H1 (cell line): ENCODE data around the gene CSF3.

Experiments
- ATF3 ChIP-seq: IDR thresholded peaks from 2 replicates; pipeline ENCODE4 v1.6.1; 2011; ENCODE audit warnings: low read depth, mild to moderate bottlenecking, low read length; ENCODE audit not compliant: insufficient read depth
- CTCF ChIP-seq, 3 experiments: IDR thresholded peaks; 1 replicate in 2 of 3; 2 replicates in 1 of 3; pipeline versions ENCODE4 v1.5.1 to v1.6.1; 2011; ENCODE audit warnings: low read length in 3 of 3, mild to moderate bottlenecking in 3 of 3, inconsistent platforms in 2 of 3, low read depth in 1 of 3, moderate library complexity in 1 of 3; ENCODE audit not compliant: insufficient read depth in 1 of 3; ENCODE audit errors: control extremely low read depth in 1 of 3
- POLR2A ChIP-seq, 2 experiments: IDR thresholded peaks; 1 replicate in 1 of 2; 2 replicates in 1 of 2; pipeline ENCODE4 v1.6.1; 2011; ENCODE audit warnings: low read depth in 2 of 2, low read length in 2 of 2, mild to moderate bottlenecking in 2 of 2; ENCODE audit errors: control extremely low read depth in 1 of 2
- RXRA ChIP-seq: IDR thresholded peaks from 2 replicates; pipeline ENCODE4 v1.6.1; 2011; ENCODE audit warnings: low read depth, mild to moderate bottlenecking, low read length, moderate library complexity; ENCODE audit not compliant: insufficient read depth
- TAF1 ChIP-seq: IDR thresholded peaks from 2 replicates; pipeline ENCODE4 v1.6.1; 2011; ENCODE audit warnings: mild to moderate bottlenecking, low read depth, low read length
- TEAD4 ChIP-seq: IDR thresholded peaks from 2 replicates; pipeline ENCODE4 v1.6.1; 2012; ENCODE audit warnings: low read depth, low read length, inconsistent platforms, mixed read lengths

GRCh38 chr17:40004712-40005111 is 10.5 kb upstream of the CSF3 start:
- TF ChIP-seq CTCF (IDR thresholded peaks at IDR 0.05; ENCODE audit: control extremely low read depth in 1 of 3, insufficient read depth in 1 of 3, low read depth in 1 of 3, low read length in 3 of 3), result no peak
- TF ChIP-seq TEAD4, result no peak
- TF ChIP-seq ATF3, result no peak
- TF ChIP-seq RXRA, result no peak
- no peak for TF ChIP-seq TAF1
- no peak for TF ChIP-seq POLR2A (IDR thresholded peaks at IDR 0.05; ENCODE audit: control extremely low read depth in 1 of 2, low read depth in 2 of 2, low read length in 2 of 2)
